ENCODE results near the gene TRMT2A.

Gene TRMT2A

DNA sequence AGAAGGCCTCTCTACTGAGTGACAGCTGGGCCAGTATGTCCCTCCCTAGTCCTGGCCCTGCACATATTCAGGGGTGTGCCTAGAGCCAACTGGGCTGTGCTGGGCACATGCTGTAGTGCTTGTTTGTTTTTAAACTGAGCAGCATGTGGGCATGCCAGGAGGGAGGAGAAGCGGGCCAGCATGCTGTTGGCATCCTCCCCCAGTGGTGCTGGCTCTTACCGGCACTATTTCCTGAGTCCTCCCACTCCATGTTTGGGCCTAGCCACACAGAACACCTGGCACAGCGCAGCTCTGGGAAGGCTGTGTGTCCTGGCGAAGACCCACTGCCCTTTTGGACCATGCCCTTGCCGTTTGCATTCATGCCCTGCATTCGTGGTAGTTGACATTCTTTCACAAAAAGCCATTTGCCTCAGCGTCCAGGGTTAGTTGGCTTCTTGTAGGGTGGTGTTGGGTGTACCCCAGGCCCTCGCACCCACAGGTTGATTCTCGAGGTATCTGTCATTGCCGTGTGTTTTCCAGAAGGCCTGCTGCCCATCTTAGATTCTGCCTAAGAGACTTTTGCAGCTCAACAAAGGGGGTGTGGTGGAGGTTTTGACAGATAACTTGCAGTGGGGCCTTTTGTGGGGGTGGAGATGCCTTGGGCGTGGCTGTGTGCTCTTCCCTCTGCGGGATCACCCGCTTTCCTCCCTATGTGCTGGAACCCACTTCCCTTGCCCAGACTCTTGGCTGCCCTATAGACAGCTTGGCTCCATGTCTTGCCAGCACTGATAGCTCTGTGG is 23.4 kb downstream of the TRMT2A start:
- in situ Hi-C loops (cut with HindIII; ENCODE audit: low sequenced_read_pairs): no loop called here
- TF ChIP-seq, protein P1, sequence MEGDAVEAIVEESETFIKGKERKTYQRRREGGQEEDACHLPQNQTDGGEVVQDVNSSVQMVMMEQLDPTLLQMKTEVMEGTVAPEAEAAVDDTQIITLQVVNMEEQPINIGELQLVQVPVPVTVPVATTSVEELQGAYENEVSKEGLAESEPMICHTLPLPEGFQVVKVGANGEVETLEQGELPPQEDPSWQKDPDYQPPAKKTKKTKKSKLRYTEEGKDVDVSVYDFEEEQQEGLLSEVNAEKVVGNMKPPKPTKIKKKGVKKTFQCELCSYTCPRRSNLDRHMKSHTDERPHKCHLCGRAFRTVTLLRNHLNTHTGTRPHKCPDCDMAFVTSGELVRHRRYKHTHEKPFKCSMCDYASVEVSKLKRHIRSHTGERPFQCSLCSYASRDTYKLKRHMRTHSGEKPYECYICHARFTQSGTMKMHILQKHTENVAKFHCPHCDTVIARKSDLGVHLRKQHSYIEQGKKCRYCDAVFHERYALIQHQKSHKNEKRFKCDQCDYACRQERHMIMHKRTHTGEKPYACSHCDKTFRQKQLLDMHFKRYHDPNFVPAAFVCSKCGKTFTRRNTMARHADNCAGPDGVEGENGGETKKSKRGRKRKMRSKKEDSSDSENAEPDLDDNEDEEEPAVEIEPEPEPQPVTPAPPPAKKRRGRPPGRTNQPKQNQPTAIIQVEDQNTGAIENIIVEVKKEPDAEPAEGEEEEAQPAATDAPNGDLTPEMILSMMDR (IDR thresholded peaks at IDR 0.05; ENCODE audit: low read depth, low read length, missing control alignments): no peak
- H3K4me3 ChIP-seq (ENCODE audit: low read depth, low read length): no peak overlapping the region
- DNase-seq (ENCODE audit: low read depth): no peak

DNA sequence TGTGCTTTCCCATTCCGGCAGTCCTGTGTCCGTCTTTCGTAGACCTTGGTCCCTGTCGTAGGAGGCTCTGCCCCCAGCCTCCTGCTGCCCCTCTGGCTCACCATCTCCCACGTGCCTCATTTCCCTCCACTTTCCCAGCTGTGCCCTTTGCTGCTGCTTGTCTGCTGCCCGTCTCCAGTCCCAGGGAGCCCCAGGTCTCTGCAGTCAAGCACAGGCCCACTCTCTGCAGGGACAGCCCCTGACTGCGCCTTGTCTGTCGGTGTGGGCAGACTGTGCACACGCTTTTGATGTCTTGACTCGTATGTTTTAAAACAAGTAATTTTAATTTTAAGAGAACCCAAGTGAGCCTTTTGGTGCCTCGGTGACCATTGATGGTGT is 24.6 kb downstream of the TRMT2A start:
- no peak for DNase-seq (ENCODE audit: low read depth)
- in situ Hi-C loops (cut with HindIII; ENCODE audit: low sequenced_read_pairs): no loop called here
- H3K4me3 ChIP-seq (ENCODE audit: low read depth, low read length): no peak overlapping the region
- TF ChIP-seq, protein P1 (IDR thresholded peaks at IDR 0.05; ENCODE audit: low read depth, low read length, missing control alignments): no peak

DNA sequence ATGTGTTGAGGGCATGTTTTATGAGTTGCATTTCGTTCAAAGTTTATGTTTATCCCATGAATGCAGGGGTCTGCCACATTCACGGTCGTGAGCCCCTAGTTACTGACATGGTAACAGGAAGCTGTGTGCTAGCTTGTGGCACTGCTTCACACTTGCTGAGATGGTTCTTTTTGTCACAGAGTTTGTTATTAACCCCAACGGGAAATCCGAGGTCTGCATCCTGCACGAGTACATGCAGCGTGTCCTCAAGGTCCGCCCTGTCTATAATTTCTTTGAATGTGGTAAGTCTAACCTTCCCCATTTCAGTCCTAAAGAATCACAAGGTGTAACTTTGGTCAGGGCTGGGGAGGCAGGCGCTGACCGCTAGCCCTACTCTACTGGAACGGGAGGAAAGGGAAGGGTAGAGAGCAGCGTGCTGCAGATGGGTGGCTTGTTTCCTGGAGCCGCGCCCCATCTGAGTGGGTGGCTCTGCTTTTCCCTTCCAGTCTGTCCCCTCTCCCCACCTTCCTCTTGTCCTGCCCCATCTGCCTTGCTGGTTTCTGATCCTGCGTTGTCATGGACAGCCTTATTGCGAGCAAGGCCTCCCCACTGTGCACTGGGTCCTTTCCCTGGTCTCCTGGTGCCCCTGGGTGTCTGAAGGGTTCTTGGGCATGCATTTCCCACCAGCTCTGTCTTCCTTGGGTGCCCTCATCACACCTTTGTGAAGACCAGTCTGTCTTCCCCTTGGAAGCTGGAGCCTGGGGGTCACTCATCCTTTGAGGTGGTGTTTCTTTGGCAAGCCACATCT is 25.1 kb downstream of the TRMT2A start:
- TF ChIP-seq, protein P1 (IDR thresholded peaks at IDR 0.05; ENCODE audit: low read depth, low read length, missing control alignments): no peak
- DNase-seq (ENCODE audit: low read depth): no peak
- no peak overlapping the region for H3K4me3 ChIP-seq (ENCODE audit: low read depth, low read length)
- in situ Hi-C loops (cut with HindIII; ENCODE audit: low sequenced_read_pairs): no loop called here

DNA sequence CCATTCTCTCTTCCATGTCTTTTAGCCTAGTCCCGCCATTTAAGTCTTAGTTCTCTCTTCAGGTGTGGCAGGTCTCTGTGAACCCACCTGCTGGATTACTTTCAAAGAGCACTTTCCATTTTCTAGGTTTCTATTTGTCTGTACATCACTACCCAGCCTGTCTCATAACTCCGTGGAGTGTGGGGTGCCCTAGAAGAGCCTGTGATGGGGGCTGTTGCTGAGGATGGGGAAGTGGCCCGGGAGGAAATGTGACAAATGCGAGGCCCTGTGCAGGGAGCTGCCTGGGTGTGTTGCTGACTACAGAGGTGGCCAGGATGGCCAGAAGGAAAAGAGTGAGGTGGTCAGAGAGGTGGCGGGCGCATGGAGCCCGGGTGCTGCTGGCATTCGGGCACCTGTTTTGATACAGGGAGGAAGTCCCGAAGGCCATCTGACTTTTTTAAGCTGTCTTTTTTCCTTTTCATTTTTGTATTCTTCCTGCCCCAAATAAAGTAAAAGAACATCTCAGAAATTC is 26.2 kb downstream of the TRMT2A start:
- DNase-seq (ENCODE audit: low read depth): no peak
- in situ Hi-C loops (cut with HindIII; ENCODE audit: low sequenced_read_pairs): no loop called here
- TF ChIP-seq, protein P1 (IDR thresholded peaks at IDR 0.05; ENCODE audit: low read depth, low read length, missing control alignments): no peak
- H3K4me3 ChIP-seq (ENCODE audit: low read depth, low read length): no peak overlapping the region

DNA sequence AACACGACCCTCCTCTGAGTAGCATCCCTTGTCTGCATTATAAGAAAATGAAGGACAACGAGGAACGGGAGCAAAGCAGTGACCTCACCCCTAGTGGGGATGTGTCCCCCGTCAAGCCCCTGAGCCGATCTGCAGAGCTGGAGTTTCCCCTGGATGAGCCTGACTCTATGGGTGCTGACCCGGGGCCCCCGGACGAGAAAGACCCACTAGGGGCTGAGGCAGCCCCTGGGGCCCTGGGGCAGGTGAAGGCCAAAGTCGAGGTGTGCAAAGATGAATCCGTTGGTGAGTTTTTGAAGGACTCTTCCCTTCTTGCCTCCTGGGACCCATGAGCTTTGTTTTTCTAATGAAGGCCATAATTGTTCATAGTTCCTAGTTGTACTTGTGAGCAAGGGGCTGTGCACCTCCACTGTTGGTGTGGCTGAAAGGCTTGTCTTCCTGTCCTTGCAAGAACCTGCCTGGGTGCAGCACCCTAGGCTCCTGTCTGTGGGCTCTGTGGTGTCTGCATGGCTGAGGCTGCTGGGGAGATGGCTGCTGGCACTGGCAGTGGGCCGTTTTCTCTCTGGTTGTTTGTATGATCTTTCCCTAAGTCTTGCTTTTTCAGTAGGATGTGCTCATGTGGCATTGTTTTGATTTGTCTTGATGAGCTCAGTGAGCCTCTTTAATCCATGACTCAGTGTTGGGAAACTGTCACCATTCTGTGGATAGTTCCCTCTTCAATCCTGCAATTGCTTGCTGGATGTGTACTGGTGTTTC is 26.9 kb downstream of the TRMT2A start:
- no peak overlapping the region for H3K4me3 ChIP-seq (ENCODE audit: low read depth, low read length)
- TF ChIP-seq, protein P1 (IDR thresholded peaks at IDR 0.05; ENCODE audit: low read depth, low read length, missing control alignments): no peak
- in situ Hi-C loops (cut with HindIII; ENCODE audit: low sequenced_read_pairs): no loop called here
- DNase-seq (ENCODE audit: low read depth): no peak

All from astrocyte of the cerebellum (primary cell).